OCI-LY1 (cell line): ENCODE results near the gene BBS1.
A peak's percentile ranks its signal among the peaks of the same experiment; 100 is the strongest.

ENCODE experiments used
- H2AFZ ChIP-seq: fragments of 200-600 bp; sonication (generic), shearing (Covaris generic); 2 replicates; pipeline ENCODE4 v1.6.0; 2014; ENCODE audit warnings: antibody characterized with exemption, mild to moderate bottlenecking, low read length
- H3F3A ChIP-seq: fragments of 200-600 bp; sonication (generic), shearing (Covaris generic); 2 replicates; pipeline ENCODE4 v1.6.0; 2014; ENCODE audit warnings: mild to moderate bottlenecking, antibody characterized with exemption, low read length, moderate library complexity; ENCODE audit not compliant: insufficient read depth
- H3K27ac ChIP-seq: fragments of 200-600 bp; sonication (generic); 2 replicates; pipeline ENCODE4 v1.5.1; 2014; ENCODE audit warnings: low read length, mixed run types, mild to moderate bottlenecking, low read depth; ENCODE audit not compliant: poor library complexity, severe bottlenecking
- H3K27me3 ChIP-seq: fragments of 200-600 bp; sonication (generic); 2 replicates; pipeline ENCODE4 v1.6.0; 2014; ENCODE audit warnings: antibody characterized with exemption, mild to moderate bottlenecking, low read length, moderate library complexity; ENCODE audit not compliant: insufficient read depth
- H3K36me3 ChIP-seq: fragments of 200-600 bp; sonication (generic); 2 replicates; pipeline ENCODE4 v1.6.1; 2014; ENCODE audit warnings: mild to moderate bottlenecking, antibody characterized with exemption, low read length, moderate library complexity, mixed read lengths; ENCODE audit not compliant: insufficient read depth
- H3K4me1 ChIP-seq: fragments of 200-600 bp; sonication (generic); 2 replicates; pipeline ENCODE4 v1.5.1; 2014; ENCODE audit warnings: mild to moderate bottlenecking, low read length, moderate library complexity; ENCODE audit not compliant: insufficient read depth, severe bottlenecking
- H3K4me2 ChIP-seq: fragments of 200-600 bp; sonication (generic), shearing (Covaris generic); 2 replicates; pipeline ENCODE4 v1.6.1; 2014; ENCODE audit warnings: low read length
- H3K4me3 ChIP-seq: fragments of 200-600 bp; sonication (generic); 2 replicates; pipeline ENCODE4 v1.5.1; 2014; ENCODE audit warnings: low read length, low read depth, mild to moderate bottlenecking, mixed read lengths; ENCODE audit not compliant: poor library complexity, severe bottlenecking
- H3K79me2 ChIP-seq: fragments of 200-600 bp; shearing (Covaris generic); 2 replicates; pipeline ENCODE4 v1.6.1; 2016; ENCODE audit warnings: mixed run types, low read length, mixed read lengths; ENCODE audit not compliant: insufficient read depth
- H3K9ac ChIP-seq: fragments of 200-600 bp; sonication (generic), shearing (Covaris generic); 2 replicates; pipeline ENCODE4 v1.6.1; 2014; ENCODE audit warnings: mild to moderate bottlenecking, low read length, mixed read lengths
- H3K9me2 ChIP-seq: fragments of 200-600 bp; sonication (generic), shearing (Covaris generic); 2 replicates; pipeline ENCODE4 v1.6.1; 2014; ENCODE audit warnings: low read depth, mild to moderate bottlenecking, low read length, mixed read lengths
- H3K9me3 ChIP-seq: fragments of 200-600 bp; shearing (Covaris generic); 2 replicates; pipeline ENCODE4 v1.6.1; 2014; ENCODE audit warnings: low read length, mixed read lengths
- H4K20me1 ChIP-seq: fragments of 200-600 bp; sonication (generic), shearing (Covaris generic); 2 replicates; pipeline ENCODE4 v1.6.0; 2016; ENCODE audit warnings: mild to moderate bottlenecking, low read length; ENCODE audit not compliant: insufficient read depth
- EZH2 ChIP-seq: fragments of 200-600 bp; sonication (generic), shearing (Covaris generic); IDR thresholded peaks from 2 replicates; pipeline ENCODE4 v1.8.0; 2017; ENCODE audit warnings: borderline replicate concordance, mixed run types, mild to moderate bottlenecking, antibody characterized with exemption, low read length, moderate library complexity, mixed read lengths
- TF ChIP-seq, protein P1 (sequence below): fragments of 200-600 bp; sonication (generic), shearing (Covaris generic); IDR thresholded peaks from 2 replicates; pipeline ENCODE4 v1.5.1; 2017; ENCODE audit warnings: mild to moderate bottlenecking, antibody characterized with exemption, low read length, moderate library complexity, mixed read lengths

BBS1 gene

DNA sequence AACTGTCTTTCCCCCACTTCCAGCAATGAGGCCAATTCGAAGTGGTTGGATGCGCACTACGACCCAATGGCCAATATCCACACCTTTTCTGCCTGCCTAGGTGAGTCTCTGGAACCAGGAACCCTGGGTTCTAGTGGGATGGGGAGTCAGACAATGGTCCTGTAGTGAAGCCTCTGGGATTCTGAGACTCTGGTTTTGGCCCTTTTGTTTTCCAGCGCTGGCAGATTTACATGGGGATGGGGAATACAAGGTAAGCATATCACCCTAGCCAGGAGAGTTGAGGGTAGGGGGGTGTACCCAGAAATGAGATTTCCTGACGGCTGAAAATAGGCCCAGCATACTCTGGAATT lies 530 bp downstream of the BBS1 start:
- H3K27me3 ChIP-seq, result no peaks in the 10 kb centered on the region
- H3K36me3 ChIP-seq, result peaks cover 4% of the 10 kb centered on the region
- no peak for TF ChIP-seq EZH2
- TF ChIP-seq, protein P1, sequence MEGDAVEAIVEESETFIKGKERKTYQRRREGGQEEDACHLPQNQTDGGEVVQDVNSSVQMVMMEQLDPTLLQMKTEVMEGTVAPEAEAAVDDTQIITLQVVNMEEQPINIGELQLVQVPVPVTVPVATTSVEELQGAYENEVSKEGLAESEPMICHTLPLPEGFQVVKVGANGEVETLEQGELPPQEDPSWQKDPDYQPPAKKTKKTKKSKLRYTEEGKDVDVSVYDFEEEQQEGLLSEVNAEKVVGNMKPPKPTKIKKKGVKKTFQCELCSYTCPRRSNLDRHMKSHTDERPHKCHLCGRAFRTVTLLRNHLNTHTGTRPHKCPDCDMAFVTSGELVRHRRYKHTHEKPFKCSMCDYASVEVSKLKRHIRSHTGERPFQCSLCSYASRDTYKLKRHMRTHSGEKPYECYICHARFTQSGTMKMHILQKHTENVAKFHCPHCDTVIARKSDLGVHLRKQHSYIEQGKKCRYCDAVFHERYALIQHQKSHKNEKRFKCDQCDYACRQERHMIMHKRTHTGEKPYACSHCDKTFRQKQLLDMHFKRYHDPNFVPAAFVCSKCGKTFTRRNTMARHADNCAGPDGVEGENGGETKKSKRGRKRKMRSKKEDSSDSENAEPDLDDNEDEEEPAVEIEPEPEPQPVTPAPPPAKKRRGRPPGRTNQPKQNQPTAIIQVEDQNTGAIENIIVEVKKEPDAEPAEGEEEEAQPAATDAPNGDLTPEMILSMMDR, result no peak
- peak overlapping the region; percentile 83 for H3K4me3 ChIP-seq
- H3F3A ChIP-seq, result no peaks in the 10 kb centered on the region
- peak overlapping the region; percentile 95 for H3K4me2 ChIP-seq
- H3K4me1 ChIP-seq, result peaks cover 12% of the 10 kb centered on the region
- H2AFZ ChIP-seq, result no peak overlapping the region
- H4K20me1 ChIP-seq, result no peaks in the 10 kb centered on the region
- H3K79me2 ChIP-seq, result no peaks in the 10 kb centered on the region
- H3K9me2 ChIP-seq, result no peaks in the 10 kb centered on the region
- no peak overlapping the region for H3K27ac ChIP-seq
- H3K9ac ChIP-seq, result peak overlapping the region; percentile 71
- H3K9me3 ChIP-seq, result no peaks in the 10 kb centered on the region

DNA sequence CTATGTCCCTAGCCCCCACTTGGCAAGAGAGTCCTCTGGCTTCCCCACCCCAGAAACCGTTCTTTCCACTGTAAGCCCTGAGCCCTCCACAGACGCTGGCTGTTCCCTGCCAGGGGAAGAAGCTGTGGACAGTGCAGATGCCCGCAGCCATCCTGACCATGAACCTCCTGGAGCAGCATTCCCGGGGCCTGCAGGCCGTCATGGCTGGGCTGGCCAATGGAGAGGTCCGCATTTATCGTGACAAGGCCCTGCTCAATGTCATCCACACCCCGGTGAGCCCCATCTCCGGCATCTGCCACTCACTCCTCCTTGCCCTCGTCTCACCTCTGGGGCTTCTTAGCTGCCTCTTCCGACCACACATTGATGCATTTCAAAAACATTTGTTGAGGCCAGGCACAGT lies 13.2 kb downstream of the BBS1 start:
- no peak for TF ChIP-seq EZH2
- TF ChIP-seq, protein P1, result no peak
- Histone ChIP-seq H4K20me1 (no peaks in the 10 kb centered on the region), H3K9me3 (no peaks in the 10 kb centered on the region), H3F3A (no peaks in the 10 kb centered on the region), H3K27me3 (no peaks in the 10 kb centered on the region), H3K4me3 (no peak overlapping the region), H3K27ac (no peak overlapping the region), H3K9me2 (no peaks in the 10 kb centered on the region), H3K79me2 (no peaks in the 10 kb centered on the region), H3K36me3 (peaks cover 29% of the 10 kb centered on the region), H2AFZ (no peak overlapping the region), H3K4me1 (no peaks in the 10 kb centered on the region), H3K9ac (no peak overlapping the region), H3K4me2 (no peak overlapping the region)

DNA sequence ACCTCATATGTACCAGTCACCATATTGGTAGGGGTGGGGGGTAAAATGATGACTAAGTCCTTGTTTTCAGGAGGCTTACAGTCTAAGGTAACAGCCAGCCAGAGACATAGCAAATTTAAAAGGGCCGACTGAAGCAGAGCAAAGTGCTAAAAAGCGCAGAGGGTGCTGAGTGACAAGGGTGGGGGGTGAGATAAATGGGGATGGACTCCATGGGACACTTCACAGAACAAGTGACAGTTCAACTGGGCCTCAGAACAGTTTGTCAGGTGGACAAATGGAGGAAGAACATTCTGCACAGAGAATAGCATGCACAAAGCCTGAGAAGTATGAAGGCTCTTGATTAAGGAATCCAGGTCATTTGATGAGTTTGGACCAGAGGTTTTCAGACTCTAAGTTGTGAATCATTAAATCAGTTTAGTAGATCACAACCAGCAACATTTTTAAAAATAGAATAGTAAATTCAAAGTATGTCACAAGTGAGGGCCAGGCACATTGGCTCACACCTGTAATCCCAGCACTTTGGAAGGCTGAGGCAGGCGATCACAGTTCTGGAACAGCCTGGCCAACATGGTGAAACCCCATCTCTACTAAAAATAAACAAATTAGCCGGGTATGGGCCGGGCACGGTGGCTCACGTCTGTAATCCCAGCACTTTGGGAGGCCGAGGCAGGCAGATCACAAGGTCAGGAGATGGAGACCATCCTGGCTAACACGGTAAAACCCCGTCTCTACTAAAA lies 14.0 kb downstream of the BBS1 start:
- Histone ChIP-seq H3K9ac (no peak overlapping the region), H3K36me3 (peaks cover 26% of the 10 kb centered on the region), H3F3A (no peaks in the 10 kb centered on the region), H4K20me1 (no peaks in the 10 kb centered on the region), H3K4me1 (no peaks in the 10 kb centered on the region), H3K79me2 (no peaks in the 10 kb centered on the region), H3K27ac (no peak overlapping the region), H3K9me3 (no peaks in the 10 kb centered on the region), H3K4me3 (no peak overlapping the region), H3K4me2 (no peak overlapping the region), H3K27me3 (no peaks in the 10 kb centered on the region), H2AFZ (no peak overlapping the region), H3K9me2 (no peaks in the 10 kb centered on the region)
- TF ChIP-seq EZH2, result no peak
- TF ChIP-seq, protein P1, result no peak
